Glomerular endothelial cell (primary cell): ENCODE results near the gene PAQR9. TPM values are rescaled to one million over a fixed set of nuclear protein-coding genes. Genes with fewer than 3 reads are reported as not detected.

Experiments
- DNase-seq: peaks from one replicate; pipeline ENCODE4 v3.0.0-alpha.2; 2011; ENCODE audit warnings: low read depth, low spot score; ENCODE audit errors: extremely low read depth
- total RNA-seq: library from RNA; depleted of rRNA; stranded (reverse); fragments of >200 nt; gene quantifications from 2 replicates; pipeline ENCODE4 v1.2.3, GENCODE V29; 2015

The PAQR9 gene
- total RNA-seq, 1 donor from 2014 or later = not detected

DNA sequence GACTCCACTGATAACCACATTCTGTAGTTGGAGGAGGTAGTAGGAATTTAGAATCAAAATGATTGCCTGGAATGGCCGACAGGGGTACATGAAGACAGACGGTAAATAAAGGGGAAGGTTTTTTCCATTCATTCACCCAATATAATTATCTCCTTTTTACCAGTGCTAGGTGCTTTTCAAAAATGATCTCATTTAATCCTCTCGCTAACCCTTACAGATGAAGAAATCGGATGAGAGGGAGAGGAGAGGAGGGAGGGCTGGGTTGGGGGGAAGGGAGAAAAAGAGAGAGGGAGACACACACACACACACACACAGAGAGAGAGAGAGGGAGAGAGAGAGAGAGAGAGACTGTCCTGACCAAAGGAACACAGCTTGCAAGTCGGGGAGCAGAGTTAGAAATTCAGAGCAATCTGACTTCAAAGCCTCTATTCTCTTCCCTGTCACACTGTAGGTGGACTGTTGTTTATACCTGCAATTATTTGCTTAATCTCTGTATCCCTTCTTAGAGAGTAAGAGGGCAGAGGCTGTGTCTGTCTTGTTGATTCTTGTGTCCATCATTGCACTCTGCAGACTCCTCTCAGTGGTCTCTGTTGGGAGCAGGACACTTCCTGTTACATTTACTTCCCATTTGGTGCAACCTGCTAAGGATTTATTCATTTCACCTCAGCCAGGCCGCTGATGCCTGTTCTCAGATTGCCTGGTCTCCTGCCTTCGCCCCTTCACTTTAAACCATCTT lies 18.7 kb upstream of the PAQR9 start:
- no peak for DNase-seq

DNA sequence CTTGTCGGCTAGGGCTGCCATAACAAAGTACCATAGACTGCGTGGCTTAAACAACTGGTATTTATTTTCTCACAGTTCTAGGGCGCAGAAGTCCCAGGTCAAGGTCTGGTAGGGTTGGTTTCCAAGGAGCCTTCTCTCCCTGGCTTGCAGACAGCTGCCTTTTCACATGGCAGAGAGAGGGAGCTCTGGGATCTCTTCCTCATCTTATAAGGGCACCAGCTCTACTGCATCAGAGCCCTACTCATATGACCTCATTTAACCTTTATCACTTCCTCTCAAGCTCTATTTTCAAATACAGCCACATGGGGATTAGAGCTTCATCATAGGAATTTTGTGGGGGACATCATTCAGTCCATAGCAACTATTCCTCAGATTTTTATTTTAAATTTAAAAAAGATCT lies 17.6 kb upstream of the PAQR9 start:
- DNase-seq = no peak

DNA sequence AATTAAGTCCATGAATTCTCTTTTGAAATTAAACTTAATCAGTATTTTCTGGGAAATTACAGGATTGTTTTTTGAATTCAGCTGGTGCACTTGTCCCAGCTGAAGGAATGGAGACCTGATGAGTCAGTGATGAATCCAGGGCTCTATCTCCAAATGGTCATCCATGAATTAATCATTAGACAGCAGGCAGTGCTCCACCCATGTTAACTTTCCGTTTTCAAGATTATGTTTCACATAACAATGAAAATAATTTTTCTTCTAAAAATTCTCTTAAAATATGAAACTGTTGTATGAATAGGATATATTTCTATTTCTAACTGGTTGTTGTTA lies 13.9 kb upstream of the PAQR9 start:
- no peak for DNase-seq

DNA sequence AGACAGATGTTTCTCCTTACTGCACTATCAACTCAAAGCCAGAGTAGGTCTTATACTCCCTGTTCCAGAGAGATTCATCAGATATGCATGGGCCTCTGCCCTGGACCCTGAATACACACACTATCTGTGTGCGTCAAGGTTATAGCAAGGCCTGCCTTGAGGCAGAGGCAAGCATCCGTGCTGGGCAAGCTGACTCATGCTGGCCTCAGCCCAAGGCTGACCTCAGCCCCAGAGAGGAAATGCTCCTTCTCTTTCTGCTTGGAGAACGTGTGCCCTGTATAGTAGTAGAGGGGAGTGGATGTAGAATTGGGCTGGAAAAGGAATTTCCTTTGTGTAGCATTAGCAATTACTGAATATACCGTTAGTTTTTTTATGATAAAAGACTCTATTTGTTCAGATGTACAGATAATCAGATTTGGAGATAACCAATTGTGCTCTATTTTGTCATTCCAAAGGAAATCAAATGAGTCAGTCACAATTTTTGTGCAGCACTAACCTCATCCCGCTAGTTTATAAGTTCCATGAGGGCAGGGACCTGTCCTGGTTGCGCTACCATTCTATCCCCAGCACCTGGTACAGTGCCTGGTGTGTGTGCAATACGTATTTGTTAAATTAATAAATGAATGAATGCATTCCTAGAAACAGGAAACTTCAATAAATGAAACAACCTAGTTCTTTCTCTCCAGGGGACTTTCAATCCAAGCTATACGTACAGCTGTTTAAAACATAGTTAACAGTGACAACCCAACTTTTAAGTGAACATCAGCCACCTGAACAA lies 13.3 kb upstream of the PAQR9 start:
- DNase-seq = peak; percentile 64

DNA sequence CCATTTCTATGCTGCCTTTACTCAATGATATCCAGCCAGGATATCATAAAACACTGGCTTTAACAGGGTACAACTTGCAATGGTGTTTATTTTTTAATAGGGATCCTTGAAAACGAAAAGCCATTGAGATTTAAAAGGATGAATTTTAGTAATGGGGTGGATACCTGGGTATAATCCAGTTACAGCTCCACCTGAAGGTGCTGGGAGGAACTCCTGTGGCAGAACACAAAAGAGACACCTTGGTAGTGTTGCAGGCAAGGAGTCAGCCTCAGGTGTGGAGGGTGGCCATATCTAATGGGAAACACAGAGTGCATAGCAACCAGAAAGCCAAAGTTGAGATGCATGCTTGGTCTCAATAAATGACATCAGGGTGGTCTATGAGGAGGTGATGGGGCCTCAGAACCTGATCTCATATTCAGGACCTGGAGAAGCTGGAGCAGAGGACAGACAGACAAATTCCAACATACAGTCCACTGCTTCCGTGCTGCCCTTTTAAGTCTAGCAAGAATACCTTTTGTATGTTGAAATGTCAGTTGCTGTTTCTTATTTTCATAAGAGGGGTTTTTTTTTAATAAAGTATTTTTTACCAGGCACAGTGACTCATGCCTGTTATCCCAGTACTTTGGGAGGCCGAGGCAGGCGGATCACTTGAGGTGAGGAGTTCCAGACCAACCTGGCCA lies 12.0 kb upstream of the PAQR9 start:
- no peak for DNase-seq

DNA sequence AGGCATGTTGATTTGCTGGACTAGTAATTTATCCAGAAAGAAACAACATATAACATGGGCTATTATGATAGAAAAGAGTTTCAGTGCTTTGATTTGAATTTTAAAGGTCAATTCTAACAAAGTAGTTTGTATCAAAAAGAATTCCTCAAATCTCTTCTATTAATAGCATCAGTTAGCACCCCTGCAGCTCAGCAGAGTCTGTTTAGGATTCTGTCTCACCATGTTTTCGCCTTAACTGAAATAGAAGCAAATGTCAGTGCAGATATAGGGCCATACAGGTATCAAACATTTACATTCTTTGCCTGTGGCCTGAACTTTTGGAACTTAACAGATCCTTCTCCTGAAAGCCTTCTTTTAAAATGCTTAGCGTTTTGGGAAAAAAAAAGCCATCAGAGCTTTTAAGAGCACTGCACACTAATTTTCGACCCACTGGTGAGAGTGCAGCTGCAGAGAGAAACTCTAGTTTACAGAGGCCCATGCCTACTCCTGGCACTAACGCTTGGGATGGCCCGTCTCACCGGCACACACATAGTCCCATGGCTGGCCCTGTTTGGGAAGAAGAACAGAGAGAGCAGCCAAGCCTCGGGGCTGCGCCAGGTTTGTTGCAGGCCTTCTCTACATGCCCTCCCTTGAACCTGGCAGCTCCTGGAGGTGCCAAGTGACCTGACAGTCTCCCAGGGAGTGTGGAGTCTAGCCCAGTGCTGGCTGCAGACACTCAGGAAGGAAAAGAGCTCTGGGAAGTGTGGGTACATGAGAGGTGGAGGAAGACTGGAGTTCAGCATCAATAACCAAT lies 9.9 kb upstream of the PAQR9 start:
- no peak for DNase-seq

DNA sequence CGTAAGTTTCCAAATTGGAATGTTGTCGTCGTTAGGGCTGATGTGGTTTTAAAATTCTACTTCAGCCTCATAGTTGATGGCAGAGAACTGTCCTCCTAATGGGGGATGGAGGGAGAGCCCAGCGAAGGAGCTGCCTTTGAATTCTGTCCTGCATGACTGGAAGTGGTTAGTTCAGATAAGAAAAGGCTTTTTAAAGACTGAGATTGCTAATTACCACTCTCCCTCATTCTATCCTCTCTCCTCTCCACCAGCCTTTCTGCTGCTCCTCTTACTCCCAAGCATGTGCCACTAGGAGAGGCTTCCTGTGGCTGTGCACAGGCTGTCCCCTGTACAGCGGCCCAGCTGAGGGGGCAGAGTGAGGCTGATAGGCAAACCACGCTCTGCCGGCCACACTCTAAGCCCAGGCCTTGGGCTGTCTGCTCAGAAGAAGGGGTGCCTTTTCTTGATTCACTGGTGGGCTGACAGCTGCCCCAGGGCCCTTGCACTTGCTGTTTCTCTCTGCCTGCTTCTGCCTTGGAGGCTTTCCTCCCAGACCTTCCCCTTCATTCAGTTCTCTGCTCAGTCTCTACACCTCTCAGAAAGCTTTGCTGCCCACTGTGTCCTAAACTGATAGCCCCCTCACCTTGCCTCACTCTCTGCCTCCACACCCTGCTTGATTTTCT lies 8.7 kb upstream of the PAQR9 start:
- DNase-seq = no peak

DNA sequence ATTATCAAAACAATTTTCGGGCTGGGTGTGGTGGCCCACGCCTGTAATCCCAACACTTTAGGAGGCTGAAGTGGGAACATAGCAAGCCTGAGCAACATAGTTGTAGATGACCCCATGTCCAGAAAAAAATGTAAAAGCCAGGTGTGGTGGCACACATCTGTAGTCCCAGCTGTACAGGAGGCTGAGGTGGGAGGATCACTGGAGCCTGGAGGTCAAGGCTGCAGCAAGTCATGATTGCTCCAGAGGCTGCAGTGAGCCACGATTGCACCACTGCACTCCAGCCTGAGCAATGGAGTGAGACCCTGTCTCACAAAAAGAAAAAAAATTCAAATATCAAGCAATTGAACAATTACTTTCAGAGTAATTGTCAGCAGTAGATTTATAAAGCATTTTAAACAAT lies 8.0 kb upstream of the PAQR9 start:
- DNase-seq = no peak

DNA sequence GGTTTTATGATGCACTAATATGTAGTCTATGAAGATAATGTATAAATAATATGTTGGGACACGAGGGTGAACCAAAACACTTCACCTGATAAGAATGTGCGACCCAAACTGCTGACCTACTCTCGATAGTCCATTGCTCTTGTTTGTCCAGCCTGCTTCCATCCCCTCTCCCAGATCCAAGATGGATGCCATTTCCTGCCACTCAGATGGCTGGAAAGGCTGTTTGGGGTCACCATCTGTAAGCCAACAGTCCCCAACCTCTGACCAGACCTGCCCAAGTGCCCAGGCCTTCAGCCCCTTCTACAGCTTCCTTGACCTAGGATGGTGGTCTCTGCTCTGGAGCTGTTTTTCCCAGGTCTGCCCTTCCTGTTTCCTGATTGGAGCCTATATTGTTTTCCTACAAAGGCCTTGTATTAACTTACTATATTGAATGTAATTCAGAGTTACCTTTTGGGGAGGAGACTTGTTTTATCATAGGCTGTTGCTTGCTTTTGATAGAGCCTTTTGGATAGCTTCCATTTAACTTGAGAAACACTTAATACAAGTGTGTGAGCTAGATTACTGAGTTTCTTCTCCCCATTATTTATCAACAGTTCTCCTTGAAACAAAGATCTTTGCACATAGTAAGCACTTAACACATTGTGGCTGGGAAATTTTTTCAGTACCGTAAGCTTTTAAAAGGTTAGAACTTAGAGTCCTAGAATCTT lies 5.0 kb upstream of the PAQR9 start:
- no peak for DNase-seq

DNA sequence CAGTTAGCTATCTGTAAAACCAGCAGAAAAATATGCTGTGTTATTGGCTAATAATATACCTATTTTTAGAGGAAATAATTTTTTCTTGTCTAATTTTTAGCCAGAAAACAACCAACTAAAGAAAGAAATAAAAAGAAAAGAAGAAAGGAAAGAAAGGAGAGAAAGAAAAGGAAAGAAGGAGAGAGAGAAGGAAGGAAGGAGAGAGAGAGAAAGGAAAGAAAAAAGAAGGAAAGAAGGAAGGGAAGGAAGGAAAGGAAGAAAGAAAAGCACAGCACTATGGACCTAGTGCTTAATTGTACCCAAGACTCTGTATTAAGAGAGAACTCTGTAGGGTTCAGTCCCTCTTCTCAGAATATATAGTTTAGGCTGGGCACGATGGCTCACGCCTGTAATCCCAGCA lies 3.3 kb upstream of the PAQR9 start:
- DNase-seq = no peak

DNA sequence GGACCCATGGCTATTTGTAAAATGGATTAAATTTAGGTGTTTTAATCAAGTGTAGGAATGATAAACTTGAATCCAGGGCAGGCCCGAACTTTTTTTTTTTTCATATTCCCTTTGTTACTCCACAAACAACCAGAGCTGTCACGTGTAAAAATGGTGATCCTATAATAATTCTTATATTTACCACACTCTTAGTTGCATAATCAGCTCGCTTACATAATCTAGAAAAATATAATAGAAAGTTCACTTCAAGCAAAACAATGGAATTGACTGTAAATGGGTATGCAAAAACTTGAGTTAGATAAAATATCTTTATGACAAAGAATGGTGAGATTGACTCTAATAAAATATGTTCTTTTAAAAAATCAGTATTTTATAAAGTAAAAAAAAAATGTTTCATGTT lies 2.1 kb upstream of the PAQR9 start:
- DNase-seq = no peak

DNA sequence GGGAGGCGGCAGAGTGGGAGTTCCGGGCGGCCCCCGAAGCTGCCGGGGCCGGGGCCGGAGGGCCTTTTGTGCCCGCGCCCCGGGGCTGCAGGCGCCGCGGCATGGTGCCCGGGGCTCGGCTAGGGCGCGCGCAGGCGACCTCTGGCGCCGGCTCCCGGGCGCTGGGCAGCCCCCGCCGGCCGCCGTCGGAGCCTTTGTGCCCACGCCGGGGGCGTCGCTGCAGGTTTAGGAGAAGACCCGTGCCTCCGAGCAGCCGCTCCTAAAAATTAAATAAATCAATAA lies 299 bp downstream of the PAQR9 start:
- DNase-seq = no peak

DNA sequence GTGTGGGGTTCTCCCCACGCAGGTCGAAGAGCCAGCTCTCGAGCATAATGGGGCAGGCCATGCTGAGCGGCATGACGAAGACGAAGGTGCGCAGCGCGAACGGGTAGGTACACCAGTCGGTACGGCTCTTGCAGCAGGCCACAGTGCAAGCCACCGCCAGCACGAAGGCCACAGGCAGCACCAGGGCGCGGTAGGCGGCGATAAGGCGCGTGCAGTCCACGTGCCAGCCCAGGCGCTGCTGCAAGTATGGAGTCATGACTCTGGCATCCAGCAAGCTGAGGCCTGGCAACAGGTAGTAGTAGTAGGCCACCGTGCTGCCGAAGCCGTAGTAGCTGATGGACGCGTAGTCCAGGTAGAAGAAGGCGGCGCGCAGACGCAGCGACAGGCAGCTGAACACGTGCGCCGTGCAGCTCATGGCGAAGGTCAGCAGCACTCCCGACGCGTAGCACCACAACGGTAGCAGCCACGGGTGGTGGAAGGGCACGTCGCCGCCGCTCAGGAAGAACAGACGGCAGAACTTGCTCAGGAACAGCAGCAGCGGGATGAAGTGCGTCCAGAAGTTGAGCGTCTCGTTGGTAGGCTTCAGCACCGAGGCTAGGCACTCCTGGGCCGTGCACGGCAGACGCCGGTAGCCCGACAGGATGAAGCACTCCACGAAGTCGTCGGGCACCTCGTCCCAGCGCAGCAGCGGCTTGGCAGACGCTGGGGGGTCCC lies 797 bp downstream of the PAQR9 start:
- no peak for DNase-seq

DNA sequence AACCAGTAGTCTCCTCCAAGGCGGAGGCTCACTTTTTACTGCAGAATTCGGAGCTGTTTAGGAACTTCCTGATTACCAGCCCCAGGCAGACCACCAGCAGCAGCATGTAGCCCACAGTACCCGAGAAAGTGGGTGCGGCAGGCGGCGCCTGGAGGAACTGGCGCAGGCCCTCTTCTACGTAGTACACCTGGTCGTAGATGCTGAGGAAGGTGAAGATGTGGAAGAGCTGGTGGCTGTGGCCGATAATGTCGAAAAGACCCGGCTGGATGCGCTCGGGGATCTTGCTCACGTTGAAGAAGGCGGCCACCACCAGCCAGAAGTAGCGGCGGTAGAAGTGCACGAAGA lies 1.3 kb downstream of the PAQR9 start:
- no peak for DNase-seq

DNA sequence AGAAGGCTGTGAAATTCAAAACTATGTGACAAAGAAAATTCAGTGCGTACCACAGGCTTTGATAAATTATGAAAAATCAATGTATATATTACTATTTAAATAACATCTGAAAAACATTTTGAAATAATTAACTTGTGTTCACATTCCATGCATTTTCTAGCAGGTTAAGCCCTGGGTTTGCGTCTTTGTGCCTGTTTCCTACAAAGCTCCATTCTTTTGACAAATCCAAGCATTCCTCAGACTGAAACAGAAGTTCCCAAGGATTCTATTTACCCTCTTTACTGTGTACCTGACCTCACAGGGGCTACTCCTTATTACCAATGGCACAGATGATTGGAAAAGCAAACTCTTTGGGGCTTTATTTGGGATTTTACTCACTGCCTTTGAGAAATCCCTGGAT lies 1.9 kb downstream of the PAQR9 start:
- DNase-seq = no peak

DNA sequence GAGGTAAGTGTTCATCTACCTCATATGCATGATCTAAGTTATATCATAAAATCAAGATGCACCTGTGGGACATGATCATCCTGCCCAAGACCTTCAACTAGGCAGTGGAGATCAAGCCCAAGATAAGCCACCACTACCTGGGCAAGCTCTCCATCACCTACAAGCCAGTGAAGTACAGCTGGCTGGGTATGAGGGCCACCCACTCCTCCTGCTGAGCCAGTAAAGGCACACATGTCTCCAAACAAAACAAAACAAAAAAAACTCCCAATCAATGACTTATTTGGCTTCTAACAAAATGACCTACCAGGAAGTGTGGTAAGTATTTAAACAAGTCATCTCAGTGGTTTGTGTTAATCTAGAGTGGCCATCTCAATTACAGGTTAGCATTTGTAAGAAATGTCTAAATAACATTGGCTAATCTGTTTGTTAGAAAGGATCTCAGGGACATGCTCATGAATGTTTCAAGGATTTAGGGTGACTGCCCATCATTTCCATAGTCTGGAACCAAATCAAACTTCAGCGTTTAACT lies 3.1 kb downstream of the PAQR9 start:
- no peak for DNase-seq

DNA sequence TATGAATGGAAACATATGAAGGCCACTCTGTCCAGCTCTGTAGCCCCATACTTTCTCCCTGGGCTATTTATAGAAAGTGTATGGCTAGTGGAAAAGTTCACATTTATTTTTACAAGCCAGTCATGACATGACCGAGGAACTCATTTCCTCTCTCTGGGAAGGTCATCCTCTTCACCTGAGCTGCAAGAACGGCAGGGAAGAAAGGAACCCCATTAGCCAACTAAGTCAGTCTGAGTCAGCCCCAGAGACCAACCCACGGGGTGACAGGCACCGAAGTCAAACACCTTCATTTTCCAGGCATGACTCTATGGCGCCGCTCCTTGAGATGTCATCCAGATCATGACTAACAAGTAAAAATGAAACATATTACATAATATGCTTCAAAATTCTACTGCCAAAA lies 4.8 kb downstream of the PAQR9 start:
- DNase-seq = no peak

DNA sequence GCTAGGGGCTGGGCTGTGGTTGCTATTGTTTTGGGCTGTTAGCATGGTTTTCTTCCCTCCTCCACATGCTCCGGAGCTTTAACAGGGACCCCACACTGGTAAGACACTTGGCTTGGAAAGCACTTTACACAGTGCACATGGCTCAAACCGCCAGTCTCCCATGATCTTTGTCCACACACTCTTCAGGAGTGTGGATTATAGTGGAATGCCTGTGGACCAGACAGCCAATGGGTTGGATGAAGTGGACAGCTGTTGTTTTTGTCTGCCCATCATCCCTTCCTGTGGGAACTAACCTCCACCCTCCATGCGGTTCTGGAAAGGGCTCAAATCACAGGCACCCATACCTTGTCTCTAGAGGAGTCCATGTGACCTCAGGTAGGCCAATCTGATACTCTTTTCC lies 10.0 kb downstream of the PAQR9 start:
- DNase-seq = no peak
